Uterus (tissue), 4 donors: ENCODE results near the gene MMAB. TPM values are rescaled to one million over a fixed set of nuclear protein-coding genes. Genes with fewer than 3 reads are reported as not detected.

ENCODE experiments used
- DNase-seq, 2 donors: peaks; one replicate each; pipeline ENCODE4 v3.0.0-alpha.2; 2019 to 2020
- H3K27ac ChIP-seq, 2 donors: fragments of 200-600 bp; sonication (generic); 1 replicate in 1 of 2; 2 replicates in 1 of 2; pipeline ENCODE4 v1.5.1; 2016 to 2018
- H3K27me3 ChIP-seq, 2 donors: fragments of 200-600 bp; sonication (generic); one replicate each; pipeline ENCODE4 v1.5.1; 2018 to 2019; ENCODE audit warnings: control low read depth in 1 of 2
- H3K36me3 ChIP-seq, 2 donors: fragments of 200-600 bp; sonication (generic); one replicate each; pipeline ENCODE4 v1.5.1; 2019; ENCODE audit warnings: control low read depth in 1 of 2
- H3K4me1 ChIP-seq, 2 donors: fragments of 200-600 bp; sonication (generic); one replicate each; pipeline ENCODE4 v1.5.1; 2018 to 2019; ENCODE audit warnings: control low read depth in 1 of 2
- H3K4me3 ChIP-seq, 2 donors: fragments of 200-600 bp; sonication (generic); 1 replicate in 1 of 2; 2 replicates in 1 of 2; pipeline ENCODE4 v1.5.1; 2018 to 2019; ENCODE audit warnings: mild to moderate bottlenecking in 1 of 2
- H3K9me3 ChIP-seq, 2 donors: fragments of 200-600 bp; sonication (generic); one replicate each; pipeline ENCODE4 v1.5.1; 2019; ENCODE audit warnings: control low read depth in 1 of 2
- POLR2A ChIP-seq, 2 donors: fragments of 450-650 bp; IDR thresholded peaks; one replicate each; pipeline ENCODE4 v1.6.1; 2016; ENCODE audit warnings: antibody characterized with exemption in 2 of 2, mild to moderate bottlenecking in 1 of 2, moderate library complexity in 1 of 2
- intact Hi-C: fragments of 100-400 bp; cut with DNase I; formaldehyde crosslinking; loops from one replicate; pipeline ENCODE4 v1.15.1; 2023; ENCODE audit warnings: low total_unique reads
- total RNA-seq, 4 donors: library from RNA; depleted of rRNA in 3 of 4; stranded (reverse); fragments of >200 nt in 3 of 4; gene quantifications; one replicate each; pipeline versions ENCODE4 v1.1.0 to v1.2.4, GENCODE V29; 2014 to 2023
- TF ChIP-seq, protein P1 (sequence below), 4 experiments: fragments of 200-600 bp in 2 of 4; fragments of 450-650 bp in 2 of 4; sonication (generic) in 2 of 4; IDR thresholded peaks; one replicate each; pipeline ENCODE4 v1.5.1; 2016 to 2019; ENCODE audit warnings: antibody characterized with exemption in 4 of 4, mild to moderate bottlenecking in 2 of 4, moderate library complexity in 1 of 4
- donor health status: DM: yes; HTN: yes; CAD: no.

The MMAB gene
- total RNA-seq, 4 donors from 2014 or later = 15.0 to 234 (median 21.5) TPM

GRCh38 chr12:109586385-109587296 is 13.3 kb upstream of the MMAB start:
- intact Hi-C loops = no loop called here
- TF ChIP-seq, protein P1, sequence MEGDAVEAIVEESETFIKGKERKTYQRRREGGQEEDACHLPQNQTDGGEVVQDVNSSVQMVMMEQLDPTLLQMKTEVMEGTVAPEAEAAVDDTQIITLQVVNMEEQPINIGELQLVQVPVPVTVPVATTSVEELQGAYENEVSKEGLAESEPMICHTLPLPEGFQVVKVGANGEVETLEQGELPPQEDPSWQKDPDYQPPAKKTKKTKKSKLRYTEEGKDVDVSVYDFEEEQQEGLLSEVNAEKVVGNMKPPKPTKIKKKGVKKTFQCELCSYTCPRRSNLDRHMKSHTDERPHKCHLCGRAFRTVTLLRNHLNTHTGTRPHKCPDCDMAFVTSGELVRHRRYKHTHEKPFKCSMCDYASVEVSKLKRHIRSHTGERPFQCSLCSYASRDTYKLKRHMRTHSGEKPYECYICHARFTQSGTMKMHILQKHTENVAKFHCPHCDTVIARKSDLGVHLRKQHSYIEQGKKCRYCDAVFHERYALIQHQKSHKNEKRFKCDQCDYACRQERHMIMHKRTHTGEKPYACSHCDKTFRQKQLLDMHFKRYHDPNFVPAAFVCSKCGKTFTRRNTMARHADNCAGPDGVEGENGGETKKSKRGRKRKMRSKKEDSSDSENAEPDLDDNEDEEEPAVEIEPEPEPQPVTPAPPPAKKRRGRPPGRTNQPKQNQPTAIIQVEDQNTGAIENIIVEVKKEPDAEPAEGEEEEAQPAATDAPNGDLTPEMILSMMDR (IDR thresholded peaks at IDR 0.05) = no peak
- no peak for TF ChIP-seq POLR2A (IDR thresholded peaks at IDR 0.05)
- Histone ChIP-seq H3K4me1 (no peaks in the 10 kb centered on the region), H3K4me3 (no peak overlapping the region), H3K27me3 (no peaks in the 10 kb centered on the region), H3K36me3 (no peaks in the 10 kb centered on the region), H3K9me3 (no peaks in the 10 kb centered on the region), H3K27ac (no peak overlapping the region)
- no peak for DNase-seq

GRCh38 chr12:109583733-109584132 is 10.4 kb upstream of the MMAB start:
- Histone ChIP-seq H3K4me3 (no peak overlapping the region), H3K9me3 (no peaks in the 10 kb centered on the region), H3K36me3 (no peaks in the 10 kb centered on the region), H3K27me3 (no peaks in the 10 kb centered on the region), H3K4me1 (no peaks in the 10 kb centered on the region), H3K27ac (no peak overlapping the region)
- TF ChIP-seq, protein P1 (IDR thresholded peaks at IDR 0.05) = no peak
- TF ChIP-seq POLR2A (IDR thresholded peaks at IDR 0.05) = no peak
- no peak for DNase-seq
- intact Hi-C loops = no loop called here

DNA sequence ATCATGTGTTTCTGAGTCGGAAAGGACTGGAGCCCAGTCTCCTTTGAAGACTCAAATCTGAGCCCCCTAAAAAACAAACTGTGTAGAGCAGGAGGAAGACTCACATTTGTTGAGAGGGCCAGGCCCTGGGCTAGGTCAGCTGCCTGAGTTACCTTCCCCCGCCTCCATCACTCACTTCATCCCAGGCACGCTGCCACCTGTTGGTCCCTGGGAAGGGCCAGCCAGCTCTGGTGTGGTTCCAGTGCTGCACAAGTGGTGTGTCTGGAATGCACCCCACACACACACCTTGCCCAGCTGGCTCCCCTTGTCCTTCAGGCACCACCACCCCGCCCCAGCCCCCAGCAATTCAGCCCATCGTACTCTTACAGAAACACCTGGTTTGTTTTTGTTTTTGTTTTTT is 9.3 kb upstream of the MMAB start:
- Histone ChIP-seq H3K27ac (no peak overlapping the region), H3K9me3 (no peaks in the 10 kb centered on the region), H3K4me3 (no peak overlapping the region), H3K27me3 (no peaks in the 10 kb centered on the region), H3K36me3 (no peaks in the 10 kb centered on the region), H3K4me1 (no peaks in the 10 kb centered on the region)
- intact Hi-C loops = no loop called here
- TF ChIP-seq, protein P1 (IDR thresholded peaks at IDR 0.05) = no peak
- TF ChIP-seq POLR2A (IDR thresholded peaks at IDR 0.05) = no peak
- no peak for DNase-seq

DNA sequence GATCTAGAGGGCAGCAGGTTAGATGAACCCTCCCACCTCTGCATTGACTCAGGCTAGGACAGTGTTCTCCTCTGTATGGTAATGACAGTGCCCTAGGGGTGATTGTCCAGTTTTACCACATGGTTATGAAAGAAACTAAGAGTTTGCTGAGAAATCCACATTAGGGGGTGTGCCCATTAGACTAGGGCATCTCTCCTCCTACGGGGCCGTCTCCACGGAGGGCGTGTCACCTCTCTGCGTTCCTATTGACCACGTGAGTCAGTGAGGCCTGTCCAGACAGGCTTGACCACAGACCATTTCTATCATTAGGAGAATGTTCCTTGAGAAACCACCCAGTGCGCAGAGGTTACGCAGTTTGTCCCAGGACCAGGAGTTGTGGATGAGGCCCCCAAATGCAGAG is 8.6 kb upstream of the MMAB start:
- DNase-seq = no peak
- no peaks in the 10 kb centered on the region for H3K27me3 ChIP-seq
- no peaks in the 10 kb centered on the region for H3K4me1 ChIP-seq
- no peak overlapping the region for H3K27ac ChIP-seq
- TF ChIP-seq, protein P1 (IDR thresholded peaks at IDR 0.05) = no peak
- no peak for TF ChIP-seq POLR2A (IDR thresholded peaks at IDR 0.05)
- H3K36me3 ChIP-seq = no peaks in the 10 kb centered on the region
- intact Hi-C loops = no loop called here
- H3K9me3 ChIP-seq = no peaks in the 10 kb centered on the region
- H3K4me3 ChIP-seq = no peak overlapping the region

GRCh38 chr12:109581334-109581691 is 8.0 kb upstream of the MMAB start:
- DNase-seq = no peak
- no peak for TF ChIP-seq POLR2A (IDR thresholded peaks at IDR 0.05)
- TF ChIP-seq, protein P1 (IDR thresholded peaks at IDR 0.05) = no peak
- intact Hi-C loops = no loop called here

More at GRCh38 chr12:109581334-109581691, 8.0 kb upstream of the MMAB start:
- H3K27ac ChIP-seq = no peak overlapping the region
- no peaks in the 10 kb centered on the region for H3K9me3 ChIP-seq
- no peaks in the 10 kb centered on the region for H3K4me1 ChIP-seq
- H3K4me3 ChIP-seq = no peak overlapping the region
- H3K27me3 ChIP-seq = no peaks in the 10 kb centered on the region
- H3K36me3 ChIP-seq = no peaks in the 10 kb centered on the region
